GM19452 (cell line): ENCODE results near the gene LRP5.
"Not testable (repeated sequence)": the region's sequence is repeated elsewhere in the genome, so short reads cannot be mapped to it uniquely, and the experiment has no call there.

ENCODE experiments used
- ATAC-seq: cut with Tn5 transposase; IDR thresholded peaks from one replicate; pipeline ENCODE4 v1.9.1; 2021; ENCODE audit not compliant: unreplicated experiment

The LRP5 gene

GRCh38 chr11:68328374-68329091 is 16.1 kb downstream of the LRP5 start:
- no peak for ATAC-seq

- ATAC-seq: no peak
Measured at GRCh38 chr11:68329536-68329935, 17.1 kb downstream of the LRP5 start.

GRCh38 chr11:68329978-68330699 is 17.7 kb downstream of the LRP5 start:
- ATAC-seq: no peak

DNA sequence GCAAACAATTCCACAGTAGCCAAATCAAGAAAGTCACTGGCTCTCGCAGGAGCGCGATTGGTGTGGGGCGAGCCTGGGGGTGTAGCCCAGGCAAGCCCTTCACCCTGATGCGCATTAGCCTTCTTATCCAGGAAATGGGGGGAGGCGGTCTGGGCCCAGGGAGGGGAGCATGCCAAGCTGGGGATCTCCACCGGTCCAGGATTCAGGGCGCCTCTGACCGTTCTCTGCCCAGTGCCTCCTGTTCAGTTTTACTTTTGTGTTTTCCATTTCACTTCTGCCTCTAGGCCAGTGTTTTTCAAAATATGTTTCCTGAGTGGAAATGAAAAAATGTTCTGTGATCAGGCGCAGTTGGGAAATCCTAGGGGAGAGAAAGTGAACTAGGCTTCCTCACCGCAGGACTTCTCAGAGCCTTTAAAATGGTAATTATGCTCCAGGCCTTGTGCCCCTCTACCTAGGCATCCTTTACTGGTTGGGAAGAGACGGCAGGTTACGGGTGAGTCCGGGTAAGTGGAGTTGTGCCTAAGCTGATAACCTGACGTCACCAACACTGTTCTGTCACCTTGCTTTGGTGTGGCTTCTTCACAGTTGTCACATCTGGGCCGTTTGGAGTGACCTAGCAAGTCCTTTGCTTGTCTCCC is 18.4 kb downstream of the LRP5 start:
- ATAC-seq: no peak

GRCh38 chr11:68331338-68331947 is 19.1 kb downstream of the LRP5 start:
- ATAC-seq: no peak

DNA sequence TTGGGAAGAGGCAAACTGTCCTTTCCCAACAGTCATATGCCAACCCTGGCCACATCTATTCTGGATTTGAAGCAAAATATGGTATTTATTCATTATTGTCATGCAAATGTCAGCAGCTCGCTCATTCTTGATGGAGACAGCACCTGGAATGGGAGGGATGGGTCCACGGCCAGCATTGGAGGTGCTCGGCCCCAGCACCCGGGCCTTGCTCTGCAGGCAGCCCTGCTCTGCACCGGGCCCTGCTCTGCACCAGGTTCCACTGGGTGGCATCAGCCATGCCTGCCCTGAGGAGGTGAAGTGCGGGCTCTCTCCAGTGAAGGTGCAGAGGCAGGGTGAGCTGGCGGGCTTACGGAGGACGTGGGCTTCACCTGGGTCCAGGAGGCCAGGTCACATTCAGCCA is 19.8 kb downstream of the LRP5 start:
- ATAC-seq: no peak

GRCh38 chr11:68333173-68333572 is 20.8 kb downstream of the LRP5 start:
- no peak for ATAC-seq

DNA sequence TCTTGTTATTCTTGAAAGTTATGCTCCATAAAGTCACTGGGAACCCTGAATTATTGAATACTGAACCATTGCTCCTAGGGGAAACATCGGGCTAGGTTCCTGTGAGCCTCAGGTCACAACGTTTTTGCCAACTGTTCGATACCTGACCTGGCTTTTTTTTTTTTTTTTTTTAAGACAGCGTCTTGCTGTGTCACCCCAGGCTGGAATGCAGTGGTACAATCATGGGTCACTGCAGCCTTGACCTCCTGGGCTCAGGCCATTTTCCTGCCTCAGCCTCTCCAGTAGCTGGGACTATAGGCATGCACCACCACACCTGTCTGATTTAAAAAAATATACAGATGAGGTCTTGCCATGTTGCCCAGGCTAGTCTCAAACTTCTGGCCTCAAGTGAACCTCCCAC is 22.5 kb downstream of the LRP5 start:
- no peak for ATAC-seq

DNA sequence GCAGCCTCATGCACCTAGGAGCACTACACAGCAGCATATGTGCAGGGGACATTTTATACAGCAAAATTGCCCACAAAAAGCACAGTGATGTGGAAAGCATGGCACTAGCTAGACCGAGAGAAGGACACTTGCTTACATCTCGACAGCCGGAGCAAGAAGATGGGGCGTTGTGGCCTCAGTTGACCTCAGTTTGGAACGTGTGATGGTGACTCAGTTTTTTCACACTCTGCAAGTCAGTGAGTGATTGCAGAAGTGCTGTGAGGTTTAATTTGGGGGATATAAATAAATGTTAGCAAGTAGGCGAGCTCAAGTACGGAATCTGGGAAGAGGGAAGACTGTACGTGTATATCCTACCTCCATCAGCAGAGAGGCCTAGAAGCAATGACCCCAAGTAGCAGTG is 23.3 kb downstream of the LRP5 start:
- no peak for ATAC-seq

DNA sequence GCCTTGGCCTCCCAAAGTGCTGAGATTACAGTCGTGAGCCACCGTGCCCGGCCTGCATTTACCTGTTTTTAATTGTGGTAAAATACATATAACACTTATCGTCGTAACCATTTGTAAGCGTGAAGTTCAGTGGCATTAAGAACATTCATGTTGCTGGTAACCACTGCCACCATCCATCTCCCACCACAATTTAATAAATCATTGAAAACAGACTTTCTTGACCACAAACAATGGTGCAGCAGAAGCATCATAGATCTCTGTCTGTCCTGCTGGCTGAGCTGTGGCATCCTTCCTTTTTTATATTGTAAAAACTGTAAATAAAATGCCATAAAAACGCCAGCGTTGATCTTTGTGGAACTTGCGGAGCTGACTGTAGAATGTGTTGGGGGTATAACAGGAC is 24.3 kb downstream of the LRP5 start:
- ATAC-seq: no peak

- no peak for ATAC-seq
Measured at GRCh38 chr11:68337399-68337835, 25.0 kb downstream of the LRP5 start.

DNA sequence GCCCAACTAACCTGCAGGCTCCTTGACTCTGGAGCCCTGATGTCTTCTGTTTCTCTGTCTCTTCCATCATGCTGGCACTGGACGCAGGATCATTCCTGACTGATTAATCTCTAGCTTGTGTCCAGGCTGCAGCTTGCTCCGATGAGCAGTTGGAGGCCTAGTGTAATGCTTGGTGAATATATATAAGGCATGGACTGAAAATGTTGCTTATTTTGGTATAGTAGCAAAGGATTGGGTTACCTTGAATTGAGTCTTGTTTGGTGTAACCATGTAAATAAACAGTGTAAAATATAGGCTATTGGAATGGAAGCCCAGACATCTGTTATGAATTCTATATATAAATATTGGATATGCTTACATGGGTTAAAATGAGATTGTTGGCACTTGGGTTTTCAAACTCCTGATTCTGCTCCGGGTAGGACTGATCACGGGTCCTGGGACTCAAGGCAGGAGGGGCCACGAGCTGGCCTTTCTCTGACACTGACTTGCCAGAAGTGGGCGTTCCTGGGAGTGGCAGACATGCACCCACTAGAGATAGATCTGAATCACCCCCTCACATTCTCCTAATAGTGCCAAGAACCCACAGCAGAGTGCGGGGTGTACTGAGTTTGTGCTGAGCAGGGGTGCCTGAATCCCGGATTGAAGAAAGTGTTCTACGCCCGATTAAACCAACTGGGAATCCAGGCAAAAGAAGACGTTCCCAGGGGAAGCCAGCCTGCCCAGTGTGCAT is 25.8 kb downstream of the LRP5 start:
- no peak for ATAC-seq

- ATAC-seq: no peak
Measured at GRCh38 chr11:68340003-68340767, 27.8 kb downstream of the LRP5 start.

GRCh38 chr11:68340784-68341556 is 28.6 kb downstream of the LRP5 start:
- ATAC-seq: no peak

DNA sequence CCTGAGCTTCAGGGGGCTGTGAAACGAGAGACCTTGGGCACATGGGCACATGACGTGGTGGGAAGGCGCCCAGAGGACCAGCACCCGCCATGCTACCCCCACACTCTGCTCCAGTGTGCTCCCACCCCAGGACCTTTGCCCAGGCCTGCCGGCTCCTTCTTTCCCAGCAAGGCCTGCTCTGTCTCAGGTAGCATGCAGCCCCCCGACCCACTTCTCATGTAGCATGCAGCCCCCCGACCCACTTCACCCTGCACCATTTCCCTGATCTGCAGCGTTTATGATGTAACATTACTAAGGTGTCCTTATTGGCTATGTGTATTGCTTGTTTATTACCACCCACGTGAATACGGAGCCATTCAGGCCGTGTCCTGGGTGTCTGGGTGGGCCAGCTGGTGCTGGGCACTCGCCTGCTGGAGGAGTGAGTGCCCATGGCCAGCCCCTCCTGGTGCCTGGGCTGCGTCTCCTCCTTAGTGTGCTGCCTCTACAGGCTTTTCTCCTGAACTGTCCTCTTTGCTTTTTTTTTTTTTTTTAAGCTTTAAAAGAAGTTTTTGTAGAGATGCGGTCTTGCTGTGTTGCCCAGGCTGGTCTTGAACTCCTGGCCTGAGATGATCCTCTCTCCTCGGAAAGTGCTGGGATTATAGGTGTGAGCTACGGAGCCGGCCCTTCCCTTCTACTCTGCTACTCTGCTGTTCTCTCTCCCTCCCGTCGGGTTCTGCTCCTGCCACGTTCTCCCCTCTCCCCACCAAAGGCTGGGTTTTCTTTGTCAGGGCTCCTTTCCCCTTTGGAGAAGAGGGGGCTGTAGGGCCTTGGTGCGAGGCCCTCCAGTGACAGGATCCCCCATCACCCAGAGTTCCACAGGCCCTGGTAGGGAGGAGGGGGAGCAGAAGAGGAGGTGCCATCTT is 29.4 kb downstream of the LRP5 start:
- no peak for ATAC-seq

DNA sequence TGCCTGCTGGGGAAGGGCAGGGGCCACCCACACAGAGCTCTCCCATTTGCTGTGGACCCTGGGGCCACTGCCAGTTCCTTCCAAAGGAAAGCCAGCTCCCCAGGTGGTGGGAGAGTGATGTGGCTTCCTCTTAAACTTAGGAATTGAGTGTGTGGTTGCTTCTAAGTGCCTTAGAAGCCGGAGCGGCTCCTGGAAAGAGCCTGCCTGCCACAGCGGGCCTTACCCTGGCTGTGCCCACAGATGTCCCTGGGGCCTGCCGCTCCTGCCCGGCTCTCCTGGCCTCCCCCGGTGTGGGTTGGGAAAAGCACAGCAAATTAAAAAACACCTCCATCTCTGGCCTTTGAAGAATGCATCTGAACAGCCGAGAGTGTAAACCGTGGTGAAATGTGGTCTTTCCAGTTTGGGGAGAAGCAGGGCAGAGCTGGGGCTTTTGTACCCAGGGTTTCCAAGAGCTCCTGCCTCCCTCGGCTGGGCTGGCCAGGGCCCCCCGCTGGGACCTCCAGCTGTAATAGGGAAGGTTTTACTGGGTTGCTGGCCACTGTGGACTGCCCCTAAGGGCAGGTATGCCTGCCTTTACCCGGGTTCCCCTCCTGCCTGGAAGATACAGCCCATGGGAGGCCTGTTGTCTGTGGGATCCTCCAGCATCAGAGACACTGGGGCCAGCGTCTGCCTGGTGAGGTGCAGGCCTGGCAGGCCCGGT is 30.2 kb downstream of the LRP5 start:
- no peak for ATAC-seq

- ATAC-seq: no peak
Measured at GRCh38 chr11:68343761-68344256, 31.4 kb downstream of the LRP5 start.

DNA sequence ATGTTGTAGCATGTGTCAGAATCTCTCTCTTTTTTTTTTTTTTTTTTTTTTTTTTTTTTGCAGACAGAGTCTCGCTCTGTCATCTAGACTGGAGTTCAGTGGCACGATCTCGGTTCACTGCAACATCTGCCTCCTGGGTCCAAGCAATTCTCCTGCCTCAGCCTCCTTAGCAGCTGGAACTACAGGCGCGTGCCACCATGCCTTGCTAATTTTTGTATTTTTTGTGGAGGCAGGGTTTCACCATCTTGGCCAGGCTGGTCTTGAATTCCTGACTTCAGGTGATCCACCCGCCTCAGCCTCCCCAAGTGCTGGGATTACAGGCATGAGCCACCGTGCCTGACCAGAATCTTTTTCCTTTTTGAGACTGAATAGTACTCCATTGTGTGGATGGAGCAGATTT is 32.4 kb downstream of the LRP5 start:
- not testable (repeated sequence) for ATAC-seq
